Uterus (tissue), 4 donors: ENCODE results near the gene SLC50A1. TPM values are rescaled to one million over a fixed set of nuclear protein-coding genes. Genes with fewer than 3 reads are reported as not detected.
A peak's percentile ranks its signal among the peaks of the same experiment; 100 is the strongest.

Experiments
- DNase-seq, 2 donors: peaks; one replicate each; pipeline ENCODE4 v3.0.0-alpha.2; 2019 to 2020
- H3K27ac ChIP-seq, 2 donors: fragments of 200-600 bp; sonication (generic); 1 replicate in 1 of 2; 2 replicates in 1 of 2; pipeline ENCODE4 v1.5.1; 2016 to 2018
- H3K27me3 ChIP-seq, 2 donors: fragments of 200-600 bp; sonication (generic); one replicate each; pipeline ENCODE4 v1.5.1; 2018 to 2019; ENCODE audit warnings: control low read depth in 1 of 2
- H3K36me3 ChIP-seq, 2 donors: fragments of 200-600 bp; sonication (generic); one replicate each; pipeline ENCODE4 v1.5.1; 2019; ENCODE audit warnings: control low read depth in 1 of 2
- H3K4me1 ChIP-seq, 2 donors: fragments of 200-600 bp; sonication (generic); one replicate each; pipeline ENCODE4 v1.5.1; 2018 to 2019; ENCODE audit warnings: control low read depth in 1 of 2
- H3K4me3 ChIP-seq, 2 donors: fragments of 200-600 bp; sonication (generic); 1 replicate in 1 of 2; 2 replicates in 1 of 2; pipeline ENCODE4 v1.5.1; 2018 to 2019; ENCODE audit warnings: mild to moderate bottlenecking in 1 of 2
- H3K9me3 ChIP-seq, 2 donors: fragments of 200-600 bp; sonication (generic); one replicate each; pipeline ENCODE4 v1.5.1; 2019; ENCODE audit warnings: control low read depth in 1 of 2
- POLR2A ChIP-seq, 2 donors: fragments of 450-650 bp; IDR thresholded peaks; one replicate each; pipeline ENCODE4 v1.6.1; 2016; ENCODE audit warnings: antibody characterized with exemption in 2 of 2, mild to moderate bottlenecking in 1 of 2, moderate library complexity in 1 of 2
- intact Hi-C: fragments of 100-400 bp; cut with DNase I; formaldehyde crosslinking; loops from one replicate; pipeline ENCODE4 v1.15.1; 2023; ENCODE audit warnings: low total_unique reads
- total RNA-seq, 4 donors: library from RNA; depleted of rRNA in 3 of 4; stranded (reverse); fragments of >200 nt in 3 of 4; gene quantifications; one replicate each; pipeline versions ENCODE4 v1.1.0 to v1.2.4, GENCODE V29; 2014 to 2023
- TF ChIP-seq, protein P1 (sequence below), 4 experiments: fragments of 200-600 bp in 2 of 4; fragments of 450-650 bp in 2 of 4; sonication (generic) in 2 of 4; IDR thresholded peaks; one replicate each; pipeline ENCODE4 v1.5.1; 2016 to 2019; ENCODE audit warnings: antibody characterized with exemption in 4 of 4, mild to moderate bottlenecking in 2 of 4, moderate library complexity in 1 of 4
- donor health status: DM: yes; HTN: yes; CAD: no.

Gene SLC50A1
- total RNA-seq, 4 donors from 2014 or later = 0.26 to 24.0 (median 21.8) TPM

DNA sequence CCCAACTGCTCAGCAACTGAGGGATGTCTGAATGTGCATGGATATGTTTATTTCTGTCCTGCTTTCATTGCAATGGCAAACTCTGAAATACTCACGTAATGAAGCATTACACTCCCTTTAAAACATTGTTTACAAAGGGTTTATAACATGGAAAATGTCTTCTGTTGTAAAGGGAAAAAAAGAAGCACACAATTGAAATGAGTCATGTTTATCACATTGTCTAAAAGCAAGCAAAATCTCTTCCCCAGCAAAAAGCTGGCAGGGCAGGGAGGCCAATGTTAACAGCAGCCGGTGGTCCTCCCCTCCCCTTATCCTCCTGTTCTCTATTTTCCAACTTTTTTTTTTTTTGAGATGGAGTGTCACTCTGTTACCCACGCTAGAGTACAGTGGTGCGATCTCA is 11.9 kb upstream of the SLC50A1 start:
- Histone ChIP-seq H3K27ac (peak overlapping the region in 1 of 2 donors; percentile 14), H3K9me3 (no peaks in the 10 kb centered on the region), H3K27me3 (no peaks in the 10 kb centered on the region), H3K4me1 (peaks cover 0 to 16% of the 10 kb centered on the region in 2 donors), H3K36me3 (no peaks in the 10 kb centered on the region), H3K4me3 (no peak overlapping the region)
- intact Hi-C loops = no loop called here
- no peak for TF ChIP-seq POLR2A (IDR thresholded peaks at IDR 0.05)
- TF ChIP-seq, protein P1, sequence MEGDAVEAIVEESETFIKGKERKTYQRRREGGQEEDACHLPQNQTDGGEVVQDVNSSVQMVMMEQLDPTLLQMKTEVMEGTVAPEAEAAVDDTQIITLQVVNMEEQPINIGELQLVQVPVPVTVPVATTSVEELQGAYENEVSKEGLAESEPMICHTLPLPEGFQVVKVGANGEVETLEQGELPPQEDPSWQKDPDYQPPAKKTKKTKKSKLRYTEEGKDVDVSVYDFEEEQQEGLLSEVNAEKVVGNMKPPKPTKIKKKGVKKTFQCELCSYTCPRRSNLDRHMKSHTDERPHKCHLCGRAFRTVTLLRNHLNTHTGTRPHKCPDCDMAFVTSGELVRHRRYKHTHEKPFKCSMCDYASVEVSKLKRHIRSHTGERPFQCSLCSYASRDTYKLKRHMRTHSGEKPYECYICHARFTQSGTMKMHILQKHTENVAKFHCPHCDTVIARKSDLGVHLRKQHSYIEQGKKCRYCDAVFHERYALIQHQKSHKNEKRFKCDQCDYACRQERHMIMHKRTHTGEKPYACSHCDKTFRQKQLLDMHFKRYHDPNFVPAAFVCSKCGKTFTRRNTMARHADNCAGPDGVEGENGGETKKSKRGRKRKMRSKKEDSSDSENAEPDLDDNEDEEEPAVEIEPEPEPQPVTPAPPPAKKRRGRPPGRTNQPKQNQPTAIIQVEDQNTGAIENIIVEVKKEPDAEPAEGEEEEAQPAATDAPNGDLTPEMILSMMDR (IDR thresholded peaks at IDR 0.05) = no peak
- no peak for DNase-seq

DNA sequence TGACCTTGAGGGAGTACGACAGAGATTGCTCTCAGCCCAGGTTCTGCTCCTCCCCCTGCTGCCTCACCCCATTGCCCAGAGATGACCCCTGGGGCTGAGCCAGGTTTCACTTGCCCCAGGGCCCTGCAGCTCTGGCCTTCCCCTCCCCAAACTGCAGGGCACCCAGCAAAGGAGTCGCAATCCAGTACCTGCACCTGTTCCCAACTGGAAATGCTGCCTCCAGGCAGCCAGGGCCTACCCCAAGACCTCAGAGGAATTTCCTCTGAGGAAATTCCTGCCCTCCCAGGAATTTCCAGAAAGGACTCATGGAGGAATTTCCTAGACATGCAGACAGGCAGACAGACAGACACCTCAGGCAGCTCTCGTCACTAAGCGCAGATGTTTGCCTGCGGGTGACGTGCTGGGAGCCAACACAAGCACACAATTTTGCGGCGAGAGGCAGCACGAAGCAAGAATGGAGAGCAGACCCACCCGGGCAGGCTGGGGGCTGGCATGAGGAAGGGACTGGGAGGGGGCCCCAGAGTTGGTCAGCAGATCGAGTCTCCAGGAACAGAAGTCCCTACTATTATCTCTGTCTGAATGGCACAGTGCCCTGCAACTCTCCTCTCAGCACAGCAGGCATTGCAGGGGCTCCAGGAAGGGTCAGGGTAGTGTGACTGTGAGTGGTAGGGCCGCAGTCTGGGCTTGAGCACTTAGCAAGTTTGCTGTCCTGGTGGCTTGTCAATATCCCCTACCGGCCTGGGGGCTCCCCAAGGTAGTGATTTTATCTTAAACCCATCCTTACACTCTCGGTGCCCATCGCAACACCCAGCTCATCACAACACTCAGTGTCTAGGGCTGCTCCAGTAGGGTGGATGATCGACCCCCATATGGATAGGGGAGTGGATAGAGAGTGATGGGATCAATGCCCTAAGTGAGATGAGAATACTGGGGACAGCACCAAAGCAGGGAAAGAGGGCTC is 10.9 kb upstream of the SLC50A1 start:
- peak overlapping the region in 1 of 2 donors; percentile 14 for H3K27ac ChIP-seq
- H3K4me3 ChIP-seq = no peak overlapping the region
- no peak for DNase-seq
- H3K27me3 ChIP-seq = no peaks in the 10 kb centered on the region
- H3K9me3 ChIP-seq = no peaks in the 10 kb centered on the region
- peaks cover 0 to 20% of the 10 kb centered on the region in 2 donors for H3K4me1 ChIP-seq
- intact Hi-C loops = no loop called here
- no peak for TF ChIP-seq POLR2A (IDR thresholded peaks at IDR 0.05)
- TF ChIP-seq, protein P1 (IDR thresholded peaks at IDR 0.05) = no peak
- H3K36me3 ChIP-seq = no peaks in the 10 kb centered on the region

DNA sequence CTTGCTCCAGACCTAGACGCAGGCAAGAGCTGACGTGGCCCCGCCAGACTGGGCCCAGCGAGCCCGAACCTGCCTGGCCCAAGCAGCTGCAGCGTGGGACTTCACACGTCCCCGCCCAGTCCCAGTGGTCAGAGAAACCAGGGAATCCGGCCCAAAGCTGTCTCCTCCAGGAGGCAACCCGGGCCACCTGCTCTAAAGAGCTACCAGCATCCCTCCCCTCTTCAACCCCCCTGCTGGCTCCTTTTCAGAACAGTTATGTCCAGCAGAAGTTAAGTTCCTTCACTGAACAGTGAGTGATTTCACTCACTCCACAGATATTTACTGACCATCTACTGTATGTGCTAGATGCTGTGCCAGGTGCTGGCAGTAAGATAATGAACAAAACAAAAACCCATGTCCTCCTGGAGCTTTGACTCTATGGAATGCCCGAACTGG is 10.1 kb upstream of the SLC50A1 start:
- Histone ChIP-seq H3K4me3 (no peak overlapping the region), H3K36me3 (no peaks in the 10 kb centered on the region), H3K9me3 (no peaks in the 10 kb centered on the region), H3K27ac (peak overlapping the region; percentile 52 to 74), H3K27me3 (no peaks in the 10 kb centered on the region), H3K4me1 (peaks cover 0 to 23% of the 10 kb centered on the region in 2 donors)
- DNase-seq = no peak
- TF ChIP-seq, protein P1 (IDR thresholded peaks at IDR 0.05) = no peak
- intact Hi-C loops = no loop called here

DNA sequence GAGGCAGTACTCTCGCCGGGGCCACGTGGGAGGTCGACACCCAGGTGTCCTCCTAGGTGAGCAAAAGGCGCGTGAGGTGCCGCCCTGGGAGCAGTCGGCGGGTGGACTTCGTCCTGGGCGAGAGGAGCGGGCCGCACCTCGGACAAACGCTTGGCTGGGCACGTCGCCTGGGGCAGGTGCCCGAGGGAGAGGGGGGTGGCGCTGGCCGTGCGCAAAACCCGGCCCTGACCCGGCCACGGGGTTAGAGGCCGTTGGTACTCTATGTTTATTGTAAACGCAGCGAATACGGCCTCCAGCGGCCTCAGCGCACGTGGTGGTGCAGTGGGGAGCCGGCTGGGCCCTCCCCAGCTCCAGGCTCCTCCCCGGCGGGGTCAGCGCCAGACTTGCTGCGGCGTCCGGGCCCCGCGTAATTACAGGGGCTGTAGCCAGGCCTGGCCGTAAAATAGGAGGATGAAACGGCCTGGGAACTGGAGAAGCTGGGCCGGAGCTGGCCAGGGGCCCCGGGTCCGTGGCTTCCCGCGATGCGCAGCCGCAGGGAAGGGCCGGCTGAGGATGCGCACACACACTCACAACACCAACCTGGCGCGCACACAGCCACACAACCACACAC is 9.6 kb upstream of the SLC50A1 start:
- no peaks in the 10 kb centered on the region for H3K36me3 ChIP-seq
- intact Hi-C loops = no loop called here
- peak; percentile 65 to 75 for DNase-seq
- H3K9me3 ChIP-seq = no peaks in the 10 kb centered on the region
- TF ChIP-seq, protein P1 (IDR thresholded peaks at IDR 0.05) = no peak
- H3K4me3 ChIP-seq = peak overlapping the region; percentile 62
- H3K27ac ChIP-seq = peak overlapping the region; percentile 52 to 74
- H3K4me1 ChIP-seq = peaks cover 0 to 23% of the 10 kb centered on the region in 2 donors
- no peaks in the 10 kb centered on the region for H3K27me3 ChIP-seq
